Pancreas (tissue), 10 donors: ENCODE results near the gene TRIOBP. TPM values are rescaled to one million over a fixed set of nuclear protein-coding genes. Genes with fewer than 3 reads are reported as not detected.

ENCODE experiments used
- ATAC-seq, 4 donors: fragments of 200-7000 bp; cut with Tn5 transposase; one replicate each; pipeline versions ENCODE4 v1.8.0 to v1.9.1; 2020; ENCODE audit warnings: mild to moderate bottlenecking in 4 of 4, moderate library complexity in 4 of 4
- DNase-seq, 6 donors: peaks; one replicate each; pipeline ENCODE4 v3.0.0-alpha.2; 2020
- FAIRE-seq: peaks from 2 replicates; lab custom pipeline; 2012; peaks lifted over from hg19 to GRCh38; lab: Jason Lieb, UNC
- H3K27ac ChIP-seq, 4 donors: fragments of 200-600 bp; sonication (generic); 1 replicate in 3 of 4; 2 replicates in 1 of 4; pipeline versions ENCODE4 v1.5.0 to v1.8.0; 2020
- H3K27me3 ChIP-seq, 4 donors: fragments of 200-600 bp; one replicate each; pipeline ENCODE4 v1.8.0; 2021
- H3K36me3 ChIP-seq, 3 donors: fragments of 200-600 bp; sonication (generic) in 1 of 3; one replicate each; pipeline versions ENCODE4 v1.5.0 to v1.8.0; 2020 to 2021
- H3K4me1 ChIP-seq, 3 donors: fragments of 200-600 bp; one replicate each; pipeline ENCODE4 v1.8.0; 2021
- H3K4me3 ChIP-seq, 4 donors: fragments of 200-600 bp; sonication (generic) in 2 of 4; one replicate each; pipeline versions ENCODE4 v1.5.0 to v1.8.0; 2020 to 2021
- H3K9me3 ChIP-seq, 4 donors: fragments of 200-600 bp; one replicate each; pipeline ENCODE4 v1.8.0; 2021
- WGBS, 2 donors: extraction: QIAGEN DNeasy Blood & Tissue Kit; methylation state at CpG; one replicate each; pipeline ENCODE4 v1.1.7; 2013; 5-methylcytosine and 5-hydroxymethylcytosine counted together
- intact Hi-C, 3 donors: fragments of 100-400 bp; cut with DNase I; formaldehyde crosslinking; loops; one replicate each; pipeline versions ENCODE4 v1.11.1 to v1.14.2; 2022
- polyA plus RNA-seq, 2 donors: library from polyadenylated mRNA; stranded (reverse); fragments of 200-250 nt; gene quantifications; one replicate each; pipeline ENCODE4 v1.2.3, GENCODE V29; 2013
- total RNA-seq, 6 donors: library from RNA; stranded (reverse); fragmentation: NEBNext Ultra II Directional in 4 of 6; extraction: Animal tissue kit (Norgen Biotek cat#: 25700) in 4 of 6; gene quantifications; one replicate each; pipeline versions ENCODE4 v1.2.1 to v1.2.4, GENCODE V29; 2021 to 2023
- TF ChIP-seq, protein P1 (sequence below), 4 donors: fragments of 200-600 bp; sonication (generic) in 3 of 4; IDR thresholded peaks; one replicate each; pipeline versions ENCODE4 v1.5.0 to v1.8.0; 2021; ENCODE audit warnings: antibody characterized with exemption in 4 of 4
- donor health status: healthy with polysubstance abuse.
- donor health status: DM: no; HTN: no; CAD: no; lungs with moderate emphysema.
- donor health status: DM: no; HTN: no; CAD: no.
- donor health status: control.
- donor health status: control.
- donor health status: Bipolar disorder and iron deficiency.
- donor health status: DM: yes; HTN: yes; CAD: no.
- donor health status: DM: no; HTN: no; CAD: no.
- donor health status: DM: no; HTN: no; CAD: no.
- donor health status: DM: yes; HTN: yes; CAD: no.

TRIOBP gene
- total and polyA plus RNA-seq, 8 donors, result 17.4 to 36.6 (median 24.1) TPM

DNA sequence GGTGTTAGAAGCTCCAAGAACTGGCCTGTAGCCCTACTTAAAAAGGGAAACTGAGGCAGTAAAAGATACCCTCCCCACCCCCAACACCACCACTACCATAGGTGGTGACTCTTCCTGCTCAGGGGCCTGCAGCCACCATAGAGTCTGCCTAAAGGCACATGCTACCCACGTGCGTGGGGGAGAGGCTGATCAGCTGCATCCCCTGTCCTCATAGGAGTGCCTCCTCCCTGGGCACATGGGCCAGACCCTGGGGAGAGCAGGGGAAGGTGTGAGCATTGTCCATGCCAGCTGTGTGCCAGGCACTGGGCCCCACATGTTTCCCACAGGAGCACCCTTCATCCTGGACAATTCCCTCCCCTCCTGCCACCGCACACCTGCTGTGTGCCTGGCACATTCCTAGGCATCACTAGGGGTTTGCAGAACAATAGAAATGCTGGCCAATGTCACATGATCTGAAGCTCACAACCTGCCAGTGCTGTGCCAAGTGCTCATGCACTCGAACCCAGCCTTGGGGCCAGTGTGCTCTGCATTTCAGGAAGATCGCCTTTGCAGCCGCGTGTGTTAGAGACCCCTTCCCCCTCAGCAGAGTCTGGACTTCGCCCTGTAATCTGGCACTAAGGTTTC, 69.2 kb downstream of the TRIOBP start:
- 86 to 90% methylated on average over 8 of the region's 8 CpGs for WGBS, 2 donors
- intact Hi-C loops, result no loop called here
- Histone ChIP-seq H3K27ac (no peak overlapping the region), H3K36me3 (peaks cover 0 to 34% (median 0%) of the 10 kb centered on the region in 3 donors), H3K9me3 (no peaks in the 10 kb centered on the region), H3K4me3 (no peak overlapping the region), H3K4me1 (no peaks in the 10 kb centered on the region), H3K27me3 (no peaks in the 10 kb centered on the region)
- TF ChIP-seq, protein P1, sequence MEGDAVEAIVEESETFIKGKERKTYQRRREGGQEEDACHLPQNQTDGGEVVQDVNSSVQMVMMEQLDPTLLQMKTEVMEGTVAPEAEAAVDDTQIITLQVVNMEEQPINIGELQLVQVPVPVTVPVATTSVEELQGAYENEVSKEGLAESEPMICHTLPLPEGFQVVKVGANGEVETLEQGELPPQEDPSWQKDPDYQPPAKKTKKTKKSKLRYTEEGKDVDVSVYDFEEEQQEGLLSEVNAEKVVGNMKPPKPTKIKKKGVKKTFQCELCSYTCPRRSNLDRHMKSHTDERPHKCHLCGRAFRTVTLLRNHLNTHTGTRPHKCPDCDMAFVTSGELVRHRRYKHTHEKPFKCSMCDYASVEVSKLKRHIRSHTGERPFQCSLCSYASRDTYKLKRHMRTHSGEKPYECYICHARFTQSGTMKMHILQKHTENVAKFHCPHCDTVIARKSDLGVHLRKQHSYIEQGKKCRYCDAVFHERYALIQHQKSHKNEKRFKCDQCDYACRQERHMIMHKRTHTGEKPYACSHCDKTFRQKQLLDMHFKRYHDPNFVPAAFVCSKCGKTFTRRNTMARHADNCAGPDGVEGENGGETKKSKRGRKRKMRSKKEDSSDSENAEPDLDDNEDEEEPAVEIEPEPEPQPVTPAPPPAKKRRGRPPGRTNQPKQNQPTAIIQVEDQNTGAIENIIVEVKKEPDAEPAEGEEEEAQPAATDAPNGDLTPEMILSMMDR (IDR thresholded peaks at IDR 0.05), result no peak
- ATAC-seq, result no peak
- FAIRE-seq, result no peak
- DNase-seq, result no peak

GRCh38 chr22:37768273-37768672, 71.4 kb downstream of the TRIOBP start:
- ATAC-seq, result no peak
- peaks cover 0 to 39% (median 13%) of the 10 kb centered on the region in 3 donors for H3K36me3 ChIP-seq
- intact Hi-C loops, result no loop called here
- no peak for FAIRE-seq
- H3K27me3 ChIP-seq, result no peaks in the 10 kb centered on the region
- H3K4me1 ChIP-seq, result no peaks in the 10 kb centered on the region
- no peak for DNase-seq
- no peak overlapping the region for H3K27ac ChIP-seq
- no peaks in the 10 kb centered on the region for H3K9me3 ChIP-seq
- WGBS, 2 donors, result 99 to 100% methylated on average over 3 of the region's 3 CpGs
- no peak overlapping the region for H3K4me3 ChIP-seq
- TF ChIP-seq, protein P1 (IDR thresholded peaks at IDR 0.05), result peak in 1 of 4 donors; percentile 11

DNA sequence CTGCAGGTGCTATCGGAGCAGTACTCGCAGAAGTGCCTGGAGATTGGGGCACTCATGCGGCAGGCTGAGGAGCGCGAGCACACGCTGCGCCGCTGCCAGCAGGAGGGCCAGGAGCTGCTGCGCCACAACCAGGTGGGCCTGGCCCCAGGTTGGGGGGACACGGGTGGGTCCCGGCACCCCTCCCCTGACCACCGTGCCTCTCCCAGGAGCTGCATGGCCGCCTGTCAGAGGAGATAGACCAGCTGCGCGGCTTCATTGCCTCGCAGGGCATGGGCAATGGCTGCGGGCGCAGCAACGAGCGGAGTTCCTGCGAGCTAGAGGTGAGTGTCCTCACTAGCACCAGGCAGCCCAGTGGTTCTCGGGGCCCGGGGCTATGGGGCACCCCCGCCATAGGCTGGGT, 72.2 kb downstream of the TRIOBP start:
- H3K4me3 ChIP-seq, result no peak overlapping the region
- FAIRE-seq, result no peak
- WGBS, 2 donors, result 96 to 97% methylated on average over 24 of the region's 24 CpGs
- no peaks in the 10 kb centered on the region for H3K27me3 ChIP-seq
- H3K36me3 ChIP-seq, result peaks cover 0 to 32% (median 13%) of the 10 kb centered on the region in 3 donors
- no peak for DNase-seq
- TF ChIP-seq, protein P1 (IDR thresholded peaks at IDR 0.05), result no peak
- ATAC-seq, result no peak
- no peak overlapping the region for H3K27ac ChIP-seq
- H3K9me3 ChIP-seq, result no peaks in the 10 kb centered on the region
- no peaks in the 10 kb centered on the region for H3K4me1 ChIP-seq
- intact Hi-C loops, result no loop called here

GRCh38 chr22:37771081-37771480, 74.2 kb downstream of the TRIOBP start:
- DNase-seq (no peak), ATAC-seq (no peak), FAIRE-seq (no peak)
- Histone ChIP-seq H3K4me1 (no peaks in the 10 kb centered on the region), H3K27ac (no peak overlapping the region), H3K36me3 (peaks cover 0 to 20% (median 13%) of the 10 kb centered on the region in 3 donors), H3K9me3 (no peaks in the 10 kb centered on the region), H3K4me3 (no peak overlapping the region), H3K27me3 (no peaks in the 10 kb centered on the region)
- intact Hi-C loops, result no loop called here
- WGBS, 2 donors, result 57 to 61% methylated on average over 4 of the region's 4 CpGs
- TF ChIP-seq, protein P1 (IDR thresholded peaks at IDR 0.05), result no peak

- no peaks in the 10 kb centered on the region for H3K27me3 ChIP-seq
- ATAC-seq, result no peak
- H3K4me3 ChIP-seq, result no peak overlapping the region
- no peak overlapping the region for H3K27ac ChIP-seq
- TF ChIP-seq, protein P1 (IDR thresholded peaks at IDR 0.05), result no peak
- peaks cover 0 to 20% (median 13%) of the 10 kb centered on the region in 3 donors for H3K36me3 ChIP-seq
- intact Hi-C loops, result no loop called here
- FAIRE-seq, result no peak
- no peak for DNase-seq
- H3K9me3 ChIP-seq, result no peaks in the 10 kb centered on the region
- peaks cover 0 to 4% (median 0%) of the 10 kb centered on the region in 3 donors for H3K4me1 ChIP-seq
- 92 to 93% methylated on average over 17 of the region's 17 CpGs for WGBS, 2 donors
Measured at GRCh38 chr22:37771702-37772427, 75.0 kb downstream of the TRIOBP start.
